ENCODE data around the gene SUCLG2.

Gene SUCLG2

DNA sequence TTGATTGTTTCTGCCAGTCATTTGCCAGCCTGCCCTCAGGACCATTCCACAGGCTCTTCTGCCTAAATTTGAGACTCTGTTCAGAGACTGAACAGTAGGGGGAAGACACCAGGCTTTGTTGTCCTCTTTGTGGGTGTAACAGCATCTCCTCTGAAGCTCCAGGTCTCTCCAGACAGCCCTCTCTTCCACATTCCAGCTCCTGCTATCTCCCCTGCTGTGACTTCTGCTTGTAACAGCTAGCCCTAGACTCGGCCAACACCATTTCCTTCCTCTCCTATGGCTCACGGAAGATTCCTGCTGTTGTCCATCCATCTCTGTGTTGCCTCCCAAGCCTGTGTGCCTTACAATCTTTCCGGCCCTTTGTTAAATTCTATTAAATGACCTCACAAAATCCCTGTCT is 40.2 kb downstream of the SUCLG2 start:
- H3K27ac ChIP-seq, result no peak overlapping the region
- TF ChIP-seq, protein P1, sequence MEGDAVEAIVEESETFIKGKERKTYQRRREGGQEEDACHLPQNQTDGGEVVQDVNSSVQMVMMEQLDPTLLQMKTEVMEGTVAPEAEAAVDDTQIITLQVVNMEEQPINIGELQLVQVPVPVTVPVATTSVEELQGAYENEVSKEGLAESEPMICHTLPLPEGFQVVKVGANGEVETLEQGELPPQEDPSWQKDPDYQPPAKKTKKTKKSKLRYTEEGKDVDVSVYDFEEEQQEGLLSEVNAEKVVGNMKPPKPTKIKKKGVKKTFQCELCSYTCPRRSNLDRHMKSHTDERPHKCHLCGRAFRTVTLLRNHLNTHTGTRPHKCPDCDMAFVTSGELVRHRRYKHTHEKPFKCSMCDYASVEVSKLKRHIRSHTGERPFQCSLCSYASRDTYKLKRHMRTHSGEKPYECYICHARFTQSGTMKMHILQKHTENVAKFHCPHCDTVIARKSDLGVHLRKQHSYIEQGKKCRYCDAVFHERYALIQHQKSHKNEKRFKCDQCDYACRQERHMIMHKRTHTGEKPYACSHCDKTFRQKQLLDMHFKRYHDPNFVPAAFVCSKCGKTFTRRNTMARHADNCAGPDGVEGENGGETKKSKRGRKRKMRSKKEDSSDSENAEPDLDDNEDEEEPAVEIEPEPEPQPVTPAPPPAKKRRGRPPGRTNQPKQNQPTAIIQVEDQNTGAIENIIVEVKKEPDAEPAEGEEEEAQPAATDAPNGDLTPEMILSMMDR (conservative IDR thresholded peaks at IDR 0.05), result no peak
- no peak for TF ChIP-seq ZFX (IDR thresholded peaks at IDR 0.05)

DNA sequence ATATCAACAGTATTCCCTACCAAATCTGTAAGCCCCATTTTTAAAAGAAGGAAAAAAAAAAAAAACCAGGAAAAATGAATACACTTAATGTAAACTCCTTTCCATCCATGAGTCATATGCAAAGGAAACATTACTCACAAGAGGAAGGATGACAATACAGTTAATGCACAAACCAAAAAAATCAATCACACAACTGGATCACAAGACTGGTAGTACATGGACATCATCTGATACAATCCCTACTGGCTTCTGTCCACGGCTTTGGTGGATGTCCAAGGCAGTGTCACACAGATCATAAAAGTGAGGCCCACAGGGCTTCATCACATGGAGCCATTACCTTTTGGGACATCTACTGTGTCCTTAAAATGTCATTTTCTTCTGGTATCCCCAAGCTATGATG is 44.0 kb downstream of the SUCLG2 start:
- TF ChIP-seq, protein P1 (conservative IDR thresholded peaks at IDR 0.05), result no peak
- TF ChIP-seq ZFX (IDR thresholded peaks at IDR 0.05), result no peak
- H3K27ac ChIP-seq, result no peak overlapping the region

DNA sequence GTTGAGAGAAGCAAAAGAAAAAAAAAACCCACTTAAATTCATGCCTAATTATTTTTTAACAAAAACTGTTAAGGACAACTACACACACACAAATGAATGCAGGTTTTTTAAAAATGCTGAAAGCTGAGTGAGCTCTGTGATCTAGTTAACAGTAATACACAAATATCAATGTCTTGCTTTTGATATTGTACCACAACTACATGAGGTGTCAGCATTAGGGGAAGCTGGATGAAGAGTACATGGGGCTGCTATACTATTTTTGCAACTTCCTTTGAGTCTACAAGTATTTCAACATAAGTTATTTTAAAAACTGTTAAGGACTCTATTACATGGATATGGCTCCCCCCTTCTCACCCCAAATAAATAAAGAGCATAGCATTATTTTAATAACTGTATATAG is 44.7 kb downstream of the SUCLG2 start:
- no peak for TF ChIP-seq ZFX (IDR thresholded peaks at IDR 0.05)
- TF ChIP-seq, protein P1 (conservative IDR thresholded peaks at IDR 0.05), result no peak
- no peak overlapping the region for H3K27ac ChIP-seq

DNA sequence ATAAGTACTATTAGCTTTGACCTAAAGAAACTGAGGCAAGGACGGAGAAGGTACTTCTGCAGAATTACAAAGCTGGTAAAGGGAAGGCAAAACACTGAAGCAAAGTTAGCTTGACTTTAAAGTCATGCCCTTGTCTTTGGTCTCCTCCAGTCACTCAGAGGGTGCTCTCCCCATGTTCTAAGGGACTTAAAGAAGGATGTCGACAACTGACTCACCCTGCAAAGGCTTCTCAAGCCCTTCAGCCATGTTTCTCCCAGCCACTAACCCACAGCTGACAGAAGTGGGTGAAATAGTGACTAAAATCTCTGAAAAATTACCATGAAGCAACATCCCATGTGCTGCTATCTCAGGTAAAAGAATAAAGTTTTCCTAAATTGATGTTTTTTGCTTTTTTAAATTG is 46.4 kb downstream of the SUCLG2 start:
- TF ChIP-seq, protein P1 (conservative IDR thresholded peaks at IDR 0.05), result no peak
- TF ChIP-seq ZFX (IDR thresholded peaks at IDR 0.05), result no peak
- H3K27ac ChIP-seq, result no peak overlapping the region

DNA sequence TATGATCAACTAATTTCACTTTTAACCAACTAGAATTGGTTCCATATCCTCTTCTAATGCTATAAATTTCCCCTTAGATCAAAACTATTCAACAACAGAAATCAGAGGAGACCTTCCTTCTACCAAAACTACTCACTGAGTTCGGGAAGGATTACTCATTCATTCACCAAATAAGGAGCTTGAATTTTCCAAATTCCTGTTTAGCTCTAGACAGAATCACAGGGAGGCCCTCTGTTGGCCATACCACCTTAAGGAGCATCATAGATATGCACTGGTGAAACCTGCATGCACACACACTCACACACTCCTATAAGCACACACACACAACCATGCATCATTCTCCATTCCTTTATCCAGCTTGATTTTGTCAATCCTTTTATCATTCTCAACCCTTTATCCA is 49.0 kb downstream of the SUCLG2 start:
- no peak overlapping the region for H3K27ac ChIP-seq
- TF ChIP-seq, protein P1 (conservative IDR thresholded peaks at IDR 0.05), result no peak
- no peak for TF ChIP-seq ZFX (IDR thresholded peaks at IDR 0.05)

DNA sequence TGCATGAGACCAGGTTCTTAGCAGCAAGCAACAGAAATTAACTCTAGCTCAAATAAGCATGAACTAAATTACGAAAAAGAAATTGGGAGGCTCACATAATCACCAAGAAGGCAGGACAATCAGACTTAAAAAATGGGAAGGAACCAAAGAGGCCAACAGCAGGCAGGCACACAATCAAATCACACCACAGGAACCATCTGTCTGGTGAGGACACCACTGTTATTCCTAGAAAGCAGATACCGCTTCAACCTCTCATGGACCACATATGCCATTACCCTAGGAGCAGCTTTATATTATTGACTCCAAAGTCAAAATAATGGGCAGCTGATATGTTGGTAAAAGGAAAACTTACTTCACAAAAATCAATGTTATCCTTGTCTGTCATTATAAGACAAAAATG is 51.6 kb downstream of the SUCLG2 start:
- no peak overlapping the region for H3K27ac ChIP-seq
- TF ChIP-seq, protein P1 (conservative IDR thresholded peaks at IDR 0.05), result no peak
- TF ChIP-seq ZFX (IDR thresholded peaks at IDR 0.05), result no peak

DNA sequence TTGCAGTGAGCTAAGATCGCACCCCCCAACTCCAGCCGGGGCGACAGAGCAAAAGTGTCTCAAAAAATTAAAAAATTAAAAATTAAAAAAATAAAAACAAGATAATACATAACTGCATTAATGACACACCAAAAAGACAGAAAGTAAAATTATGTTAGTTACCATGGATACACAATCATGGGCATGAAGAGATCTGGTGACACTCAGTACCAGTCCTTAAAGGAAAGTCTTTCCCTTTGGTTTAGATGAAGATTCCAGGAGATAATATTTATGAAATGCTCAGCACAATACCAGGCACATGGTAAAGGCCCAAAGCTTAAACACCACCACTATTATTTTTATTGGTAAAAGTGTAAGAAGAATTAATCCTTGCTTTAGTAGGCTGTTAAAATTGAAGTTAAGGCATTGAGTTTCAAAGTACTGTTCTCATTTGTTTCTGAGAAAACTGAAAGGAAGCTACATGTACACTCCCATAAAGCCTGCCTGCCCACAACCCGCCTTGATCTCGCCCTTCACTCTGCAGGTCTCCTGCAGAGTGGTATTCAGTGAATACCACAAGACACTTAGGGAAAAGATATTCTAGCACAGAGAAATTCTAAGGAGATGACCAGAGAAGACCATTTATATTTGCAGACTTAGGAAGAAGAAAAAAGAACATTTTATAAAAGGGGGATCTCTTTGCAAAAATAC is 52.3 kb downstream of the SUCLG2 start:
- TF ChIP-seq, protein P1 (conservative IDR thresholded peaks at IDR 0.05), result no peak
- no peak for TF ChIP-seq ZFX (IDR thresholded peaks at IDR 0.05)
- H3K27ac ChIP-seq, result no peak overlapping the region

Measured in C4-2B (cell line).